Lower leg skin (tissue), 4 donors: Measurements from ENCODE around the gene NINL. TPM values are rescaled to one million over a fixed set of nuclear protein-coding genes. Genes with fewer than 3 reads are reported as not detected.

Source experiments
- DNase-seq, 2 donors: peaks; one replicate each; pipeline ENCODE4 v3.0.0-alpha.2; 2019; ENCODE audit warnings: low spot score in 2 of 2
- H3K4me3 ChIP-seq: fragments of 200-600 bp; sonication (generic); 2 replicates; pipeline ENCODE4 v1.5.1; 2017; ENCODE audit warnings: mild to moderate bottlenecking, low read depth; ENCODE audit not compliant: poor library complexity, severe bottlenecking
- CTCF ChIP-seq, 3 donors: fragments of 450-650 bp; IDR thresholded peaks; one replicate each; pipeline ENCODE4 v1.5.1; 2016; ENCODE audit warnings: antibody characterized with exemption in 3 of 3, mild to moderate bottlenecking in 3 of 3, moderate library complexity in 2 of 3
- POLR2A ChIP-seq, 2 donors: fragments of 450-650 bp; IDR thresholded peaks; one replicate each; pipeline ENCODE4 v1.6.1; 2016 to 2017; ENCODE audit warnings: antibody characterized with exemption in 2 of 2, mild to moderate bottlenecking in 1 of 2, moderate library complexity in 1 of 2
- WGBS, 2 donors: methylation state at CpG; one replicate each; pipeline ENCODE4 v1.1.5; 2018; 5-methylcytosine and 5-hydroxymethylcytosine counted together
- intact Hi-C: fragments of 100-400 bp; cut with DNase I; formaldehyde crosslinking; loops from one replicate; pipeline ENCODE4 v1.15.0; 2023; ENCODE audit warnings: low total_unique reads
- total RNA-seq, 4 donors: library from RNA; depleted of rRNA; stranded (reverse); fragments of >200 nt; gene quantifications; one replicate each; pipeline ENCODE4 v1.1.0, GENCODE V29; 2016

The NINL gene
- total RNA-seq, 4 donors from 2014 or later, result 2.1 to 4.7 (median 3.7) TPM

GRCh38 chr20:25408890-25409289 lies 176.4 kb downstream of the NINL start:
- intact Hi-C loops, result no loop called here
- no peak overlapping the region for H3K4me3 ChIP-seq
- TF ChIP-seq POLR2A (IDR thresholded peaks at IDR 0.05) (no peak), CTCF (IDR thresholded peaks at IDR 0.05) (no peak)
- WGBS, 2 donors, result 90 to 91% methylated on average over 5 of the region's 5 CpGs
- no peak for DNase-seq

- H3K4me3 ChIP-seq, result no peak overlapping the region
- no peak for TF ChIP-seq POLR2A (IDR thresholded peaks at IDR 0.05)
- no peak for TF ChIP-seq CTCF (IDR thresholded peaks at IDR 0.05)
- 3 to 5% methylated on average over 4 of the region's 4 CpGs for WGBS, 2 donors
- intact Hi-C loops, result no loop called here
- no peak for DNase-seq
Observed at GRCh38 chr20:25408170-25408547, 177.2 kb downstream of the NINL start.

- peak within 1 kb of the TSS; percentile 59 for H3K4me3 ChIP-seq
- DNase-seq, result peak; percentile 67 to 92
- TF ChIP-seq POLR2A (IDR thresholded peaks at IDR 0.05) (no peak), CTCF (IDR thresholded peaks at IDR 0.05) (peak in 1 of 3 donors; percentile 13)
- 1% methylated on average over 53 to 55 of the region's 56 CpGs for WGBS, 2 donors
- intact Hi-C loops, result no loop called here
Observed at GRCh38 chr20:25407311-25408169, 177.8 kb downstream of the NINL start, which contains the start of gene GINS1. GINS1 (plus strand) TSS chr20:25407673; CDS start chr20:25407821, 148 bp downstream.

Other genes with a start within 250 kb of the NINL start
- gene ABHD12, start 194.7 kb downstream of the NINL start, total RNA-seq, result 100 to 1,000 TPM in 2 of 4 donors, 10 to 100 TPM in 2; 51.7 to 121 (median 103) TPM
- gene GINS1, start 177.9 kb downstream of the NINL start, total RNA-seq, result 1 to 10 TPM in 3 of 4 donors, under 1 TPM in 1; 0.63 to 2.8 (median 1.4) TPM
- 1 to 10 TPM; 3.2 to 4.3 (median 3.6) TPM for gene NANP, start 38.5 kb upstream of the NINL start, total RNA-seq
- gene ZNF337, start 111.3 kb upstream of the NINL start, total RNA-seq, result 10 to 100 TPM; 10.7 to 18.9 (median 13.4) TPM